ENCODE results near the gene DNMT3B. TPM values are rescaled to one million over a fixed set of nuclear protein-coding genes. Genes with fewer than 3 reads are reported as not detected.
A peak's percentile ranks its signal among the peaks of the same experiment; 100 is the strongest.

DNMT3B gene
- total and polyA plus RNA-seq, 4 donors: 0.26 to 2.8 (median 0.60) TPM

DNA sequence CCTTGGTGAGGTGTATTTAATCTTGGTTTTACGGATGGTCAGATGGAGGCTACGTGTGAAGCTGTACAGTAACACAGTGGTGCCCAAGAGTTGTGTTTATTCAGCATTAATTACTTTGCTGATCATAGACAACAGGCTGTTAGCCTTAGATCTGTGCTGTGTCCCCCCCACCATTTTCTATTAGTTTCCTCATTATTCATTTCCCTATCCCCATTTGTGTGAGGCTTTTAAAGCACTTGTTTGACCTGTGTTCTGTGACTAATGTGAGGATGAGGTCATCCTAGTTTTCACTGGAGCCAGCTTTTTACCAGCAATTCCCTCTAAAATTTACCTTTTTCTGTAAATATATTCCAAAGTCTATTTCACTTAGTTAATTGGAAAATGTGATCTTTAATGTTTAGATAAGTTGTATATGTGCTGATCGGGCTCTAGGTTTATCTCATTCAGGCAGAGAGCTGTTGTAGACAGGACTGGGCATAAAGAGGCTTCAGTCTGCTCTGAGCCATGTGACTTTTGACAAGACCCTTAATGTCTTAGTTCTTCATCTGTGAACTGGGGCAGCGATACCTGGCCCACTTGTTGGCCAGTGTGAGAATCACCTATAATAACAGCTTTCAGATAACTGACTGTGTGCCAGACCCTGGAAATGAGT, 66.0 kb downstream of the DNMT3B start:
- Histone ChIP-seq H3K27ac (ENCODE audit: low read depth in 1 of 2, low read length in 2 of 2) (no peak overlapping the region), H3K9me3 (ENCODE audit: control insufficient read depth in 4 of 4, low read length in 3 of 4) (no peaks in the 10 kb centered on the region), H3K4me3 (ENCODE audit: low read depth in 1 of 3, low read length in 3 of 3) (no peak overlapping the region), H3K36me3 (ENCODE audit: control insufficient read depth in 4 of 4, insufficient read depth in 3 of 4, low read depth in 1 of 4, low read length in 3 of 4) (peaks cover 4 to 17% (median 10%) of the 10 kb centered on the region in 4 donors), H3K4me1 (ENCODE audit: control insufficient read depth in 4 of 4, insufficient read depth in 4 of 4, low read length in 3 of 4) (peaks cover 0 to 2% (median 0%) of the 10 kb centered on the region in 4 donors), H3K27me3 (ENCODE audit: control insufficient read depth in 4 of 4, insufficient read depth in 4 of 4, low read length in 3 of 4) (no peaks in the 10 kb centered on the region), H3K9ac (ENCODE audit: low read depth in 1 of 2, low read length in 2 of 2) (no peak overlapping the region)
- 93% methylated on average over 4 of the region's 4 CpGs for WGBS
- TF ChIP-seq HNF4A (conservative IDR thresholded peaks at IDR 0.05) (no peak), REST (IDR thresholded peaks at IDR 0.05) (no peak), FOXA2 (IDR thresholded peaks at IDR 0.05) (no peak), JUND (IDR thresholded peaks at IDR 0.05) (peak in 1 of 2 donors; percentile 18), RXRA (IDR thresholded peaks at IDR 0.05) (peak in 1 of 2 donors; percentile 37)
- no peak for DNase-seq (ENCODE audit: low spot score)

- Histone ChIP-seq H3K9ac (ENCODE audit: low read depth in 1 of 2, low read length in 2 of 2) (peak overlapping the region in 1 of 2 donors; percentile 25), H3K4me1 (ENCODE audit: control insufficient read depth in 4 of 4, insufficient read depth in 4 of 4, low read length in 3 of 4) (peaks cover 0 to 2% (median 0%) of the 10 kb centered on the region in 4 donors), H3K36me3 (ENCODE audit: control insufficient read depth in 4 of 4, insufficient read depth in 3 of 4, low read depth in 1 of 4, low read length in 3 of 4) (peaks cover 4 to 23% (median 12%) of the 10 kb centered on the region in 4 donors), H3K27me3 (ENCODE audit: control insufficient read depth in 4 of 4, insufficient read depth in 4 of 4, low read length in 3 of 4) (no peaks in the 10 kb centered on the region), H3K4me3 (ENCODE audit: low read depth in 1 of 3, low read length in 3 of 3) (no peak overlapping the region), H3K9me3 (ENCODE audit: control insufficient read depth in 4 of 4, low read length in 3 of 4) (no peaks in the 10 kb centered on the region), H3K27ac (ENCODE audit: low read depth in 1 of 2, low read length in 2 of 2) (no peak overlapping the region)
- no peak for DNase-seq (ENCODE audit: low spot score)
- WGBS: 91% methylated on average over 3 of the region's 3 CpGs
- no peak for TF ChIP-seq NR2F2 (IDR thresholded peaks at IDR 0.05)
- TF ChIP-seq YY1 (IDR thresholded peaks at IDR 0.05): no peak
- no peak for TF ChIP-seq REST (IDR thresholded peaks at IDR 0.05)
- TF ChIP-seq FOXA1 (IDR thresholded peaks at IDR 0.05): no peak
- no peak for TF ChIP-seq RXRA (IDR thresholded peaks at IDR 0.05)
- no peak for TF ChIP-seq HNF4A (conservative IDR thresholded peaks at IDR 0.05)
- TF ChIP-seq GABPA (IDR thresholded peaks at IDR 0.05 in 1 of 2, conservative IDR thresholded peaks at IDR 0.05 in 1 of 2): no peak
- TF ChIP-seq TAF1 (conservative IDR thresholded peaks at IDR 0.05): no peak
- TF ChIP-seq, protein P1, sequence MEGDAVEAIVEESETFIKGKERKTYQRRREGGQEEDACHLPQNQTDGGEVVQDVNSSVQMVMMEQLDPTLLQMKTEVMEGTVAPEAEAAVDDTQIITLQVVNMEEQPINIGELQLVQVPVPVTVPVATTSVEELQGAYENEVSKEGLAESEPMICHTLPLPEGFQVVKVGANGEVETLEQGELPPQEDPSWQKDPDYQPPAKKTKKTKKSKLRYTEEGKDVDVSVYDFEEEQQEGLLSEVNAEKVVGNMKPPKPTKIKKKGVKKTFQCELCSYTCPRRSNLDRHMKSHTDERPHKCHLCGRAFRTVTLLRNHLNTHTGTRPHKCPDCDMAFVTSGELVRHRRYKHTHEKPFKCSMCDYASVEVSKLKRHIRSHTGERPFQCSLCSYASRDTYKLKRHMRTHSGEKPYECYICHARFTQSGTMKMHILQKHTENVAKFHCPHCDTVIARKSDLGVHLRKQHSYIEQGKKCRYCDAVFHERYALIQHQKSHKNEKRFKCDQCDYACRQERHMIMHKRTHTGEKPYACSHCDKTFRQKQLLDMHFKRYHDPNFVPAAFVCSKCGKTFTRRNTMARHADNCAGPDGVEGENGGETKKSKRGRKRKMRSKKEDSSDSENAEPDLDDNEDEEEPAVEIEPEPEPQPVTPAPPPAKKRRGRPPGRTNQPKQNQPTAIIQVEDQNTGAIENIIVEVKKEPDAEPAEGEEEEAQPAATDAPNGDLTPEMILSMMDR (IDR thresholded peaks at IDR 0.05; ENCODE audit: low read depth, low read length, missing input control): no peak
- TF ChIP-seq ATF3 (IDR thresholded peaks at IDR 0.05): no peak
- TF ChIP-seq JUND (IDR thresholded peaks at IDR 0.05): no peak
- TF ChIP-seq, protein P2, sequence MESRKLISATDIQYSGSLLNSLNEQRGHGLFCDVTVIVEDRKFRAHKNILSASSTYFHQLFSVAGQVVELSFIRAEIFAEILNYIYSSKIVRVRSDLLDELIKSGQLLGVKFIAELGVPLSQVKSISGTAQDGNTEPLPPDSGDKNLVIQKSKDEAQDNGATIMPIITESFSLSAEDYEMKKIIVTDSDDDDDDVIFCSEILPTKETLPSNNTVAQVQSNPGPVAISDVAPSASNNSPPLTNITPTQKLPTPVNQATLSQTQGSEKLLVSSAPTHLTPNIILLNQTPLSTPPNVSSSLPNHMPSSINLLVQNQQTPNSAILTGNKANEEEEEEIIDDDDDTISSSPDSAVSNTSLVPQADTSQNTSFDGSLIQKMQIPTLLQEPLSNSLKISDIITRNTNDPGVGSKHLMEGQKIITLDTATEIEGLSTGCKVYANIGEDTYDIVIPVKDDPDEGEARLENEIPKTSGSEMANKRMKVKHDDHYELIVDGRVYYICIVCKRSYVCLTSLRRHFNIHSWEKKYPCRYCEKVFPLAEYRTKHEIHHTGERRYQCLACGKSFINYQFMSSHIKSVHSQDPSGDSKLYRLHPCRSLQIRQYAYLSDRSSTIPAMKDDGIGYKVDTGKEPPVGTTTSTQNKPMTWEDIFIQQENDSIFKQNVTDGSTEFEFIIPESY (IDR thresholded peaks at IDR 0.05): no peak
- no peak for TF ChIP-seq SP1 (IDR thresholded peaks at IDR 0.05)
- TF ChIP-seq, protein P3, sequence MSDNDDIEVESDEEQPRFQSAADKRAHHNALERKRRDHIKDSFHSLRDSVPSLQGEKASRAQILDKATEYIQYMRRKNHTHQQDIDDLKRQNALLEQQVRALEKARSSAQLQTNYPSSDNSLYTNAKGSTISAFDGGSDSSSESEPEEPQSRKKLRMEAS (IDR thresholded peaks at IDR 0.05): no peak
- no peak for TF ChIP-seq EGR1 (IDR thresholded peaks at IDR 0.05; ENCODE audit: low read depth in 2 of 2)
Measured at GRCh38 chr20:32829311-32830005, 67.3 kb downstream of the DNMT3B start.
